ENCODE measurements around the gene TP73. TPM values are rescaled to one million over a fixed set of nuclear protein-coding genes. Genes with fewer than 3 reads are reported as not detected.

Gene TP73
- total RNA-seq, 1 donor: not detected

DNA sequence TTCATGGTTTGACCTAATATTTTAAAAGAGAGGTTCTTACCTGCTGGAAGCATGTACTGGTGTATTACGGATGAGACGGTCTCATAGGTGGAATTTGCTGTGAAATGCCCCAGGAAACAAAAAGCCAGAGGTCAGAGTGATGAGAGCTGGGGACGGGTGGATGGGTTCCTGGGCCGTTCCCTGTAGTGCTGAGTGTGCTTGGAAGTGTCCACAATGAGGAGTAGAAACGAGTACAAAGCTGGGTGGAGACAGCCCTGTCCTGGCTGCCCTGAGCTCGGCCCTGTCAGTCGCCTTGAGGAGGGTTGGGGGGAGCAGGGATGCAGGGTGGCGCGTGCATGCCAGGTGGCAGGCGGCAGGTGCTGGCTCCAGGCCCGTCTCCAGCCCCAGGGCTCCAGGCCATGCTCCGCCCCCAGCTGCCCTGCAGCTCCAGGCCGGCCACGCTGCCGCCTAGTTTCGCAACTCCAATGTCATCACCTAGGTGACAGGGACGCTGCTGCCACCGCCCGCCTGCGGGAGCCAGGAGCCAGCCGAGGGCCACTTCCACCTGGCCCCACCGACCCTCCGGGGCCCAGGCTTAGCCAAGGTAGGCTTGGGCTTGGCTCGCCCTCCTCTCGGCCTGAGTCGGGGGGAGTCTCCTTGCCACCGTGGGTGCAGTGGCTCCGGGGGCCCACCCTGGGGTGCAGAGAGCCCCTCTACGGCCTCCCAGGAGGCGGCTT is 16.4 kb downstream of the TP73 start:
- Histone ChIP-seq H3K9me3 (ENCODE audit: low read depth, low read length) (no peaks in the 10 kb centered on the region), H3K4me1 (ENCODE audit: insufficient read depth, low read length) (peaks cover 40% of the 10 kb centered on the region), H3K27me3 (ENCODE audit: insufficient read depth, low read length) (no peaks in the 10 kb centered on the region), H3K4me3 (ENCODE audit: low read length) (no peak overlapping the region)

DNA sequence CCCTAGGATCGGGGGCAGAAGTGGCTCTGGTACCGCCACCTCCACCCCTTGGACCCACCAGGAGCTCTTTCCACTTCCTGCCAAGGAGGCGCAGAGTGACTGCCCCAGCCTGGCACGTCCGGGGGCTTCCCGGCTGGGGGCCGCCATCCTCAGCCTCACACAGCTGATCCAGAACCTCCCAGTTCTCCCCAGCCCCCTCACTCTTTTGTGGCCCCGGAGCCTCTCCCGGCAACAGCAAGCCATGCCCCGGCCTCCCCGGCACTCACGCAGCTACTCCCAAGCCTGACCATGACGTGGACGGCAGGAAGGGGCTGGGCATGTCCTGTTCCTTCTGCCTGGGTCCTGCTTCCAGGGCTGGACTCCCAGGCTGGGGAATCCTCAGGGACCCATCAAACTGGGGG is 17.1 kb downstream of the TP73 start:
- H3K4me1 ChIP-seq (ENCODE audit: insufficient read depth, low read length): peaks cover 40% of the 10 kb centered on the region
- no peaks in the 10 kb centered on the region for H3K9me3 ChIP-seq (ENCODE audit: low read depth, low read length)
- H3K4me3 ChIP-seq (ENCODE audit: low read length): no peak overlapping the region
- H3K27me3 ChIP-seq (ENCODE audit: insufficient read depth, low read length): no peaks in the 10 kb centered on the region

DNA sequence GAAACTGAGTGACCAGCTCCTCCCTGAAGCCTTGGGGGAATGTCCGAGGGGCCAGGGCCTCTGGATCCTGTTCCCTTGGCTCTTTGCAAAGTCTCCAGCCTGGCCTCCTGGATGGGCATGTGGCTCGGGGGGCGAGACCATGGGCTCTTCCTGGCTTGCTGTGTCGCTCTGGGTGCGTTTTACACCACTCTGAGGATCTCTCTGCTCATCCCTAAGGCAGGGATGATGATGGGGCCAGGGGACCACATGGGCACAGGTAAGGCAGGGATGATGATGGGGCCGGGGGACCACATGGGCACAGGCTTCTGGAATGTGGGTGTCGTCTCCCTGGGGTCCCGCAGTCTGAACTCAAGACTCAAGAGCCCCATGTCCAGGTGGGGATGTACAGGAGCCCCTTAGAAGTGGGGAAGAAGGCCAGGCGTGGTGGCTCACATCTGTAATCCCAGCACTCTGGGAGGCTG is 17.7 kb downstream of the TP73 start:
- H3K4me1 ChIP-seq (ENCODE audit: insufficient read depth, low read length): peaks cover 40% of the 10 kb centered on the region
- H3K27me3 ChIP-seq (ENCODE audit: insufficient read depth, low read length): no peaks in the 10 kb centered on the region
- no peaks in the 10 kb centered on the region for H3K9me3 ChIP-seq (ENCODE audit: low read depth, low read length)
- no peak overlapping the region for H3K4me3 ChIP-seq (ENCODE audit: low read length)

DNA sequence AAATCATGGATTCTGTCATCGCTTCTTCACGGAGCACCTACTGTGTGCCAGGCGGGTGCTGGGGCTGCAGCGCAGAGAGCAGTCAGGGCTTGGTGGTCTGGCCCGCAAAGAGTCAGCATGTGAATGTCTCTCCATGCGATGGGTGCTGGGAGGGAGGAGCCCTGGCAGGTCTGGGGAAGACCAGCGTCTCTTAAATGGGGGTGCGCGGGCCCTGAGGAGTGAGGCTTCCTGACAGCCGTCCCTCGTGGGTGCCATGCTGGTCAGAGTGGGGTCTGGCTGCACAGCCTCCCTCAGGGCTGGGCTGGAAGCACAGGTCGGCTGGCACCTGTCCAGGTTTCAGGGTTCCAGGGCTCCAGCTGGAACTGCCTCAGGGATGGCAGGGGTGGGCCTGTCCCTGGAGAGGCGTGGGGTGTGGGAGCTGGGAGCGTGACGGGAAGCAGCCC is 18.5 kb downstream of the TP73 start:
- no peaks in the 10 kb centered on the region for H3K27me3 ChIP-seq (ENCODE audit: insufficient read depth, low read length)
- H3K9me3 ChIP-seq (ENCODE audit: low read depth, low read length): no peaks in the 10 kb centered on the region
- peaks cover 36% of the 10 kb centered on the region for H3K4me1 ChIP-seq (ENCODE audit: insufficient read depth, low read length)
- no peak overlapping the region for H3K4me3 ChIP-seq (ENCODE audit: low read length)

DNA sequence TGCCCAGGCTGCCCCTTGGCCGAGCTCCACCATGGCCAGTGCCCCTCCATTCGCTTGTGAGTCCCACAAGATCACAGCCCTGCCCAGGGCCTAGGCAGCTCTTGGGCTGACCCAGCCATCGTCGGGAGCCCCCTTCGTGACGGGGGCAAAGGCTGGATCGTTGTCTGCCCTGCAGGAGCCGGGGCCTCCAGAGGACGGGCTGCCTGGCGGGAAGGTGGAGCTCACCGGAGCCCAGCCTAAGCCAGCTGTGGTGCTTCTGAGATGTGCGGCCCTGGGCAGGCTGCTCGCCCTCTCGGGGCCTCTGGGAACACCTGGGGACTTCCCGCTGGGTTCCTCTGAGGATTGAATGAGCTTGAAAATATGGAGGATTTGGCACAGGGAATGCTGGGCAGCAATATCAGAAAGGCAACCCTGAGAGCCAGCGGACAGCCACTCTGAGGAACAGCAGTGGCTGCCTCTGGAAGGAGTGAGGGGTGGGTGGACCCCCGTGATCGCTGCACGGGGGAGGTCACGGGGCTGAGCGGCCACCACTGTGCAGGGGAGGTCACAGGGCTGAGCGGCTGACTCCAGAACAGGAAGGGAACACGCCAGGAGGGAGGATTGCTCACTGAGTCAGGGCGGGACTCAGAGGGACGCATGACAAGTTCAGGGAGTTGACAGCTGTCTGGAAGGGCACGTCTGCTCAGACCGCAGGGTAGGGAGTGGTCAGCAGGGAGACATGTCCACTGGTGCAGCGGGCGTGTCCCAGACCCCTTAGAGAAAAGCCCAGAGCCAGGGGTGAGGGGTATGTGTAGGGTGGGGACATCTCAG is 19.3 kb downstream of the TP73 start:
- Histone ChIP-seq H3K27me3 (ENCODE audit: insufficient read depth, low read length) (no peaks in the 10 kb centered on the region), H3K9me3 (ENCODE audit: low read depth, low read length) (no peaks in the 10 kb centered on the region), H3K4me1 (ENCODE audit: insufficient read depth, low read length) (peaks cover 32% of the 10 kb centered on the region), H3K4me3 (ENCODE audit: low read length) (no peak overlapping the region)

DNA sequence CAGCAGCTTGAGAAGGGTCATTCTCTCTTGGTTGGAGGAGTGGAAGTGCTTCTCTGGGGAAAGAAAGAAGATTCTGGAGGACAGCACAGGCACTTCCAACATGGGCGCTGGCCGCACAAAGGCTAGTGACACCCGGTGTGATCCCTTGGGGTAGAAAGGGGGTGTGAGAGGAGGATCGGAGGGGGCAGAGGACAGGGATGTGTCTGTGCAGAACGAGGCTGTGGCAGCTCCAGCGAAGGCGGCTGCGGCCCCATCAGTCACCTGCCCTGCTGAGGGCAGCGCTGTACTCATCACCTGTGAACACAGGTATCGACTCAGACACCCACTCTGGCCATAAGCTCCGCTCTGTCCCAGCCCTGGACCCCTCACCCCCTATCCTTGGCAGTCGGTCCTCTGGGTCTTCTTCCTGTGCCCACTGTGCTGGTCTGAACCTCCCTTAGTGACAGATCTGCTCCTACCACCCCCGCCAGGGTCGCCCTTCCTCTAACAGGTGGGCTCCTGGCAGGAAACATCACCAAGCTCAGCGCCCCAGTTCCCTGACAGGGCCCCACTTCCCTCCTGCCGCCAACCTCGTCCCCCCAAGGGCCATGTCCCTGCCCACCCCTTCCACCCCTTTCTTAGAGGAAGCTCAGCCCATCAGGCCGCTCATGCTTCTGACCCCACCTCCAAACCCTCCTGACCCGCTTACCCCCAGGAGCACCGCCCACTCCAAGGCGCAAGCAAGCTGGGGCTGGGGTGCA is 20.1 kb downstream of the TP73 start:
- Histone ChIP-seq H3K27me3 (ENCODE audit: insufficient read depth, low read length) (no peaks in the 10 kb centered on the region), H3K4me3 (ENCODE audit: low read length) (no peak overlapping the region), H3K4me1 (ENCODE audit: insufficient read depth, low read length) (peaks cover 32% of the 10 kb centered on the region), H3K9me3 (ENCODE audit: low read depth, low read length) (no peaks in the 10 kb centered on the region)

DNA sequence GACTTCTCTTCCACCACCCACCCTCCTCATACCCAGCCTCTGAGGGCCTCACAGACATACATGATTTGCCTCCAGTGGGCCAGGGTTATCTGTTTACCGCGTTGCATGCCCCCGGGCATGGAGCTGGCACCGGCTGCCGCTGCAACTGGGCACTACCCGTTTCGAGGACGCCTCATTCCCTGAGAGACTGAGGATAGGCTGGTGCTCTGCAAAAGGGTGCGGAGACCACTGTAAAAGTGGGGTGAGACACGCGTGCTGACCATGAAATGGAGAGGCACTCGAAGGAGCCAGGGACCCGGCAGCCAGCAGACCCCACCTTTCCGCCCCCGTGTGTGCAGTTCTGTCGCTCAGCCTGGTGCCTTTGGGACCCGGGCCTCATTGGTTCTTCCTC is 20.6 kb downstream of the TP73 start:
- Histone ChIP-seq H3K9me3 (ENCODE audit: low read depth, low read length) (no peaks in the 10 kb centered on the region), H3K4me3 (ENCODE audit: low read length) (no peak overlapping the region), H3K27me3 (ENCODE audit: insufficient read depth, low read length) (no peaks in the 10 kb centered on the region), H3K4me1 (ENCODE audit: insufficient read depth, low read length) (peaks cover 34% of the 10 kb centered on the region)

DNA sequence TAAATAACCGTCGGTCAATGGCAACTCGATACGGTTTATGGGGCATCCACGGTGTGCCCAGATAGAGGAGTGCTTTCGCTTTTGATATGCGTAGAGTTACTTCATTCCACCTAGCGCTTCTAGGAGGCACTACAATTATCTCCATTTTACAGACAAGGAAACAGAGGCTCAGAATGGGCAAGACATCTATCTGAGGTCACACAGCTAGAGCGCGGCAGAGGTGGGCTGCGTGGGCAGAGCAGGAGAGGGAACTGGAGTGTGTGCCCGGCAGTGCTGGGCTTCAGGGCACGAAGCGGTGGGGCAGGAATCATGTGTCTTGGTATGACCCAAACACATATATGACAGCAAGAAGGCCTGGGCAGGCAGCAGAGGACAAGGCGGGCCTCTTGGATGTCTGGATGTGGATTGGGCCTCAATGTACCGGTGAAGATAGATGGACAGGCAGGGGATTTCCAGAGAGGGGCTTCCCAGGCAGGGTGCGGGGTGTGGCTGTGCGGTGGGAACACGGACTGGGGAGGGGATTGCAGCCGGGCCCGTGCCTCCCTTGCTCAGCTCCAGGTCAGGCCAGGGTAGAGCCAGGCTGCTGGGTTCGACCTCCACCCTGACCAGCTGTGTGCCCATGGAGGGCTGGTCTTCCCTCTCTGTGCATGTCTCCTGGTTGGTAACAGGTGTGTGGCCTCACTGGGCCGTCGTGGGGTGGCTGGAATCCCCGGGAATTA is 21.2 kb downstream of the TP73 start:
- Histone ChIP-seq H3K9me3 (ENCODE audit: low read depth, low read length) (no peaks in the 10 kb centered on the region), H3K27me3 (ENCODE audit: insufficient read depth, low read length) (no peaks in the 10 kb centered on the region), H3K4me3 (ENCODE audit: low read length) (no peak overlapping the region), H3K4me1 (ENCODE audit: insufficient read depth, low read length) (peaks cover 34% of the 10 kb centered on the region)

DNA sequence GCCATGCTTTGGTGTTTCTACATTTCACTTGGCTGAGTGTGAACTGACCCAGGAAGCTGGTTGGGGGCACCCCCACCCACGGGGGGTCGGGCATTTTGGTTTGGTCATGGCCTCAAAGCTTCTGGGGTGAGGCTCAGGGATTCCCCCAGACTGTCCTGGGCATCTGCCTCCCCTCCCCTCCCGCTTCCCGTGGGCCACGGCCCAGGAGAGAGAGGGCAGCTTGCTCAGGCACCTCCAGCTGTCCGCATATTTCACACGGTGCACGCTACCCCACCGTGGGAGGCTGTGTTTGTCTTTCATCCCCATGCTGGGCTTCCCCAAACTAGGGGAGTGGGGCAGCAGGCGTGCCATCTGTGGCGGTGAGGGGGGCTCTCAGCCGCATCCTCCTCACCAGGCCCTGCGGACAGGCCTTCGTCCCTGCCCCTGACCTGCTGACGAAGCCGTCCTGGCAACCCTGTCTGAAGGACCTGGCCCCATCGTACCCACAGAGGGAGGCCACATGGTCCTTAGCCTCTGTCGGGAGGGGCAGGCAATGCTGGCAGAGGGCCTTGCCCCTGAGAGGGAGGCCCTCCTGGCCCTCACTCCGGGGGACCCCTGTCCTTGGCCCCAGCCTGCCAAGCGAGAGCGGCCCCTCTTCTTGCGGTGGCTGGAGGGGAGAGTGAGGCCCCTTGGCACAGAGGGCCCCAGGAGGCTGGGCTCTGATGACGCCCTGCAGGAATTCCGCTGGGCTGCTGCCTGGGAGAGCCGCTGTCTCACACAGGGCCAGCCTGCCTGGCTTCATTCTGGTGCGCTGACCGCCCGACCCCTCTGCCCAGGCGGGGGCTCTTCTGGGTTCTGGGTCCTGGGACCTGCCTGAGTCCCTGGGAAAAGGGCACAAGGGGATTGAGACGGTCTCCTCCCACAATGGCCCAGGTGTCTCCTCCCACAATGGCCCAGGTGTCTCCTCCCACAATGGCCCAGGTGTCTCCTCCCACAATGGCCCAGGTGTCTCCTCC is 22.1 kb downstream of the TP73 start:
- Histone ChIP-seq H3K9me3 (ENCODE audit: low read depth, low read length) (no peaks in the 10 kb centered on the region), H3K4me1 (ENCODE audit: insufficient read depth, low read length) (peaks cover 34% of the 10 kb centered on the region), H3K4me3 (ENCODE audit: low read length) (no peak overlapping the region), H3K27me3 (ENCODE audit: insufficient read depth, low read length) (no peaks in the 10 kb centered on the region)

DNA sequence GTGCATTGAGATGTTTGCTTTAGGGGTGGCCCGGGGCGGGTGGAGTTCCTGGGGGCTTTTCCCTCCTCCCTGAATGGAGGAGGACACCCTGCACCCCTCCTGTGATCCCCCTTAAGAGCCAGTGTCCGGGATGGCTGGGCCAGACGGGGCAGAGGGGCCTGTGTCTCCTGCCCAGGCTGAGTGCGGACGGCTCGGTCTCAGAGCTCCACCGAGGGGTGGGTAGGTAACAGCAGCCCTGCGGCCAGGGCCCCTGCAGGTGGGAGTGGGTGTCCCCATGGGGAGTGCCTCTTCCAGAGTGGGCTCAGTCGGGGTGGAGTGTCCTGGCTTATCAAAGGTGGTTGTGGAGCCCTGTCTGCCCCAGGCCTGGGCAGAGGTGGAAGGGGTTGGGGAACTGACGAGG is 23.1 kb downstream of the TP73 start:
- H3K9me3 ChIP-seq (ENCODE audit: low read depth, low read length): no peaks in the 10 kb centered on the region
- H3K4me1 ChIP-seq (ENCODE audit: insufficient read depth, low read length): peaks cover 33% of the 10 kb centered on the region
- no peak overlapping the region for H3K4me3 ChIP-seq (ENCODE audit: low read length)
- no peaks in the 10 kb centered on the region for H3K27me3 ChIP-seq (ENCODE audit: insufficient read depth, low read length)

DNA sequence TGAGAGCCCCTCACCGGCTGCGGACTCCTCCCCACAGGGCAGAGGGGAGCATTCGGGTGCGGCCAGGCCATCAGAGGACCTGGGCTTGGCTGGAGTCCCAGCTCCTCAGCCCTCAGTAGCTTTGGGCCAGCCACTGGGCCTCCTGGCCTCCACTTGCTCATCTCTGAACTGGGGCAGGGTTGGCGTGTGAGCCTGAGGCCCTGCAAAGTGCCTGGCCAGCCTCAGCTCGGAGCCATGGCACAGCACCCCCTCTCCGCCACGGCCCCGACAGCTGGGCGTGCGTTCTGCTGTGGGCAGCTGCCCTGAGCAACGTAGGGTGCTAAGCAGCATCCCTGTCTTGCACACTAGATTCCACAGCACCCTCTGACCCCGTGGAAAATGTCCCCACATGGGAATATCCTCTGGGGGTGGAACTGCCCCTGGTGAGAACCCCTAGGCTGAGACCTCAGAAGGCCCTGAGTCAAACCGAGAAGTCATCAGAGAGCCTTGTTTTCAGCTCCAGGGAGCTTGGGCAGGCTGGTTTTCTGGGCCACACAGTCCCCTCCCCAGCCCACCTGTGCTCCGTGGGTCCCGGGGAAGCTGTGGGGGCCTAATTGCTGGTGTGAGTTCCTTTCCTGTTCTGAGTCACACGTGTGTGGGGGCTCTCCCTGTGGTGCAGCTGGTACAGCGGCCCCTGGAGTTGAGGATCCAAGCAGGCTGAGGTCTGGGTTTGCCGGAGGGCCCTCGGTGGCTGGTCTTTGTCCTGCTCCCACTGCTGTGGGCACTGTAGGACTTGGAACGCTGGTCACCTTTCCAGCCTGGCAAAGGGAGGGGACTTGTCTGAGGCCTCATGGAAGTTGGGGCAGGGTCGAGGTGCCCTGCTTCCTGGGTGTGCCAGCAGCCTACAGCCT is 24.5 kb downstream of the TP73 start:
- no peaks in the 10 kb centered on the region for H3K9me3 ChIP-seq (ENCODE audit: low read depth, low read length)
- H3K4me1 ChIP-seq (ENCODE audit: insufficient read depth, low read length): peaks cover 33% of the 10 kb centered on the region
- H3K27me3 ChIP-seq (ENCODE audit: insufficient read depth, low read length): no peaks in the 10 kb centered on the region
- no peak overlapping the region for H3K4me3 ChIP-seq (ENCODE audit: low read length)

DNA sequence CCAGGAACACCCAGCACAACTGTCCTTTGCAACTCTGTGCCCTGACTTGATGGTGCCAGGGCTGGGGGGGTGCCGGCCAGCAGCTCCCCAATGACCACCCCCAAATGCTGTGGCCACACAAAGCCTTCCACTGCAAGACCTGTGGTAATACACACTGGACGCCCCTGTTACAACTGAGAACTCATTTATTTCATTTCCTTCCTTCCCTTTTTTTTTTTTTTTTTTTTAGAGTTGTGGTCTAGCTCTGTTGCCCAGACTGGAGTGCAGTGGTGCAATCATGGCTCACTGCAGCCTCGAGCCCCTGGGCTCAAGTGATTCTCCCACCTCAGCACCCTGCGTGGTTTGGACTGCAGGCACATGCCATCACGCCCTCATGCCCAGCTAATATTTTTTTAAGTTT is 25.2 kb downstream of the TP73 start:
- Histone ChIP-seq H3K27me3 (ENCODE audit: insufficient read depth, low read length) (no peaks in the 10 kb centered on the region), H3K9me3 (ENCODE audit: low read depth, low read length) (no peaks in the 10 kb centered on the region), H3K4me1 (ENCODE audit: insufficient read depth, low read length) (peaks cover 33% of the 10 kb centered on the region), H3K4me3 (ENCODE audit: low read length) (no peak overlapping the region)

Data from mononuclear cell (primary cell).